HepG2 (cell line): ENCODE measurements around the gene SETD1A. TPM values are rescaled to one million over a fixed set of nuclear protein-coding genes. Genes with fewer than 3 reads are reported as not detected.

Experiments used
- HOXA5 ChIP-seq: sonication (generic); formaldehyde crosslinking; IDR thresholded peaks from 2 replicates; pipeline ENCODE4 v1.4.0; 2020; ENCODE audit warnings: missing genetic modification reagents
- MED1 ChIP-seq: sonication (generic); formaldehyde crosslinking; IDR thresholded peaks from 2 replicates; pipeline ENCODE4 v1.4.0; 2020; ENCODE audit warnings: missing genetic modification reagents
- MNT ChIP-seq: fragments of 450-650 bp; IDR thresholded peaks from 2 replicates; pipeline ENCODE4 v1.6.1; 2016
- MTA1 ChIP-seq: sonication (generic); formaldehyde crosslinking; IDR thresholded peaks from 2 replicates; pipeline ENCODE4 v1.4.0; 2020; ENCODE audit warnings: missing genetic modification reagents, mild to moderate bottlenecking, borderline replicate concordance
- PATZ1 ChIP-seq: sonication (generic); formaldehyde crosslinking; IDR thresholded peaks from 2 replicates; pipeline ENCODE4 v1.4.0; 2020; ENCODE audit warnings: missing genetic modification reagents
- TBX3 ChIP-seq: fragments of 450-650 bp; IDR thresholded peaks from 2 replicates; pipeline ENCODE4 v1.6.1; 2017; ENCODE audit warnings: antibody characterized with exemption, mild to moderate bottlenecking, inconsistent platforms, borderline replicate concordance
- ZBTB2 ChIP-seq: sonication (generic); formaldehyde crosslinking; IDR thresholded peaks from 2 replicates; pipeline ENCODE4 v1.8.0; 2022; ENCODE audit warnings: low read depth, missing genetic modification reagents
- ZGPAT ChIP-seq: IDR thresholded peaks from 2 replicates; pipeline ENCODE4 v1.6.1; 2016; ENCODE audit warnings: mild to moderate bottlenecking
- ZMYM2 ChIP-seq: sonication (generic); formaldehyde crosslinking; IDR thresholded peaks from 2 replicates; pipeline ENCODE4 v1.8.0; 2022; ENCODE audit warnings: mild to moderate bottlenecking, missing genetic modification reagents
- ZNF12 ChIP-seq: sonication (generic); formaldehyde crosslinking; IDR thresholded peaks from 2 replicates; pipeline ENCODE4 v1.5.0; 2020; ENCODE audit warnings: missing genetic modification reagents
- ZNF281 ChIP-seq: sonication (generic); formaldehyde crosslinking; IDR thresholded peaks from 2 replicates; pipeline ENCODE4 v1.4.0; 2020; ENCODE audit warnings: missing genetic modification reagents, borderline replicate concordance
- ZNF430 ChIP-seq: sonication (generic); formaldehyde crosslinking; IDR thresholded peaks from 2 replicates; pipeline ENCODE4 v1.9.0; 2021; ENCODE audit warnings: mild to moderate bottlenecking, missing genetic modification reagents
- ZNF512 ChIP-seq: sonication (generic); formaldehyde crosslinking; IDR thresholded peaks from 2 replicates; pipeline ENCODE4 v1.4.0; 2020; ENCODE audit warnings: mild to moderate bottlenecking, missing genetic modification reagents
- ZNF639 ChIP-seq: conservative IDR thresholded peaks from 2 replicates; pipeline ENCODE4 v1.6.1; 2018; ENCODE audit warnings: missing genetic modification reagents
- polyA plus RNA-seq, 8 experiments: library from polyadenylated mRNA; depleted of rRNA in 3 of 8; stranded (reverse) in 7 of 8; unstranded in 1 of 8; fragments of >200 nt; fragmentation: Illumina TruSeq in 4 of 8; extraction: Trizol in 4 of 8; gene quantifications; 2 replicates each; pipeline versions ENCODE4 v1.2.1 to v1.2.3, GENCODE V29; 2011 to 2016; ENCODE audit warnings: low read depth in 4 of 8, missing spikeins in 1 of 8, mixed read lengths in 1 of 8; ENCODE audit not compliant: insufficient read depth in 1 of 8
- total RNA-seq, 5 experiments: library from RNA; depleted of rRNA; stranded (reverse); fragments of >200 nt; fragmentation: Illumina TruSeq; extraction: Trizol; gene quantifications; 2 replicates each; pipeline ENCODE4 v1.2.3, GENCODE V29; 2016; ENCODE audit warnings: low read depth in 1 of 5

Gene SETD1A
- total and polyA plus RNA-seq, 2 of the 13 experiments (the other 11 are each of a cell fraction or from before 2014, with no cell fraction given), result 3.8 to 5.6 TPM

- no peak for TF ChIP-seq ZBTB2
- no peak for TF ChIP-seq ZNF512 (CRISPR knock-in tag)
- no peak for TF ChIP-seq ZMYM2
- no peak for TF ChIP-seq MNT
- TF ChIP-seq MED1 (CRISPR knock-in tag), result no peak; the same call in 1 of the 2 replicates
- TF ChIP-seq ZNF639 (CRISPR knock-in tag), result 0 out of 2 replicates have a peak, but pooled peaks have one; percentile 40
- TF ChIP-seq MTA1 (CRISPR knock-in tag), result no peak
- TF ChIP-seq ZNF430 (CRISPR knock-in tag), result peak; percentile 68
- TF ChIP-seq TBX3, result no peak
- no peak; the same call in 1 of the 2 replicates for TF ChIP-seq HOXA5 (CRISPR knock-in tag)
- peak; percentile 38; the same call in 1 of the 2 replicates for TF ChIP-seq ZNF12 (CRISPR knock-in tag)
- TF ChIP-seq ZGPAT (CRISPR knock-in tag), result peak; percentile 68
- peak; percentile 85 for TF ChIP-seq PATZ1 (CRISPR knock-in tag)
- TF ChIP-seq ZNF281, result no peak; the same call in 1 of the 2 replicates
These were observed 8.6 kb upstream of the SETD1A start, which contains the start of gene ORAI3 (continued) for GRCh38 chr16:30948667-30949649.
